B cell (primary cell): ENCODE measurements around the gene MTHFS.

Source experiments
- EZH2 ChIP-seq: IDR thresholded peaks from 2 replicates; pipeline ENCODE4 v1.6.1; 2012; ENCODE audit warnings: borderline replicate concordance, low read depth, mild to moderate bottlenecking, moderate library complexity, low read length; ENCODE audit not compliant: insufficient read depth, poor library complexity, severe bottlenecking
- TF ChIP-seq, protein P1 (sequence below): fragments of 200-600 bp; IDR thresholded peaks from one replicate; pipeline ENCODE4 v1.8.0; 2022; ENCODE audit warnings: antibody characterized with exemption, mild to moderate bottlenecking

GRCh38 chr15:79887054-79887930, 9.5 kb downstream of the MTHFS start:
- TF ChIP-seq, protein P1, sequence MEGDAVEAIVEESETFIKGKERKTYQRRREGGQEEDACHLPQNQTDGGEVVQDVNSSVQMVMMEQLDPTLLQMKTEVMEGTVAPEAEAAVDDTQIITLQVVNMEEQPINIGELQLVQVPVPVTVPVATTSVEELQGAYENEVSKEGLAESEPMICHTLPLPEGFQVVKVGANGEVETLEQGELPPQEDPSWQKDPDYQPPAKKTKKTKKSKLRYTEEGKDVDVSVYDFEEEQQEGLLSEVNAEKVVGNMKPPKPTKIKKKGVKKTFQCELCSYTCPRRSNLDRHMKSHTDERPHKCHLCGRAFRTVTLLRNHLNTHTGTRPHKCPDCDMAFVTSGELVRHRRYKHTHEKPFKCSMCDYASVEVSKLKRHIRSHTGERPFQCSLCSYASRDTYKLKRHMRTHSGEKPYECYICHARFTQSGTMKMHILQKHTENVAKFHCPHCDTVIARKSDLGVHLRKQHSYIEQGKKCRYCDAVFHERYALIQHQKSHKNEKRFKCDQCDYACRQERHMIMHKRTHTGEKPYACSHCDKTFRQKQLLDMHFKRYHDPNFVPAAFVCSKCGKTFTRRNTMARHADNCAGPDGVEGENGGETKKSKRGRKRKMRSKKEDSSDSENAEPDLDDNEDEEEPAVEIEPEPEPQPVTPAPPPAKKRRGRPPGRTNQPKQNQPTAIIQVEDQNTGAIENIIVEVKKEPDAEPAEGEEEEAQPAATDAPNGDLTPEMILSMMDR = no peak
- TF ChIP-seq EZH2 = no peak
